Measurements from ENCODE around the gene ZDHHC22.

ZDHHC22 gene

DNA sequence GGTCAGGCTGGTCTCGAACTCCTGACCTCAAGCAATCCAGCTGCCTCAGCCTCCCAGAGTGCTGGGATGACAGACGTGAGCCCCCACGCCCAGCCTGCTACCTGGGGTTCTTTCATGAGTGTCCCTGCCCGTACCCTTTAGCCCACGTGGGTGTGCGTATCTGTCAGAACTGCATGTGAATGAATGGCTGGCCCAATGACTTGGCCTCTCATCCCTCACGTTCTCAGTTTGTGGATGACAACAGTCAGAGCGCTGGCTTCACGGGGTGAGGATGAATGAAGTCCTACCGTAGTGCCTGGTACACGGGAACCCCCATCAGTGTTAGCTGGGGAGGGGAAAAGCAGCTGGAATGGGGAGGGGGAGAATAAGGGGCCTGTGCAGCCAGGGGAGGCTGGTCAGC lies 16.1 kb upstream of the ZDHHC22 start:
- no peak for DNase-seq (ENCODE audit: low read depth in 2 of 2)

DNA sequence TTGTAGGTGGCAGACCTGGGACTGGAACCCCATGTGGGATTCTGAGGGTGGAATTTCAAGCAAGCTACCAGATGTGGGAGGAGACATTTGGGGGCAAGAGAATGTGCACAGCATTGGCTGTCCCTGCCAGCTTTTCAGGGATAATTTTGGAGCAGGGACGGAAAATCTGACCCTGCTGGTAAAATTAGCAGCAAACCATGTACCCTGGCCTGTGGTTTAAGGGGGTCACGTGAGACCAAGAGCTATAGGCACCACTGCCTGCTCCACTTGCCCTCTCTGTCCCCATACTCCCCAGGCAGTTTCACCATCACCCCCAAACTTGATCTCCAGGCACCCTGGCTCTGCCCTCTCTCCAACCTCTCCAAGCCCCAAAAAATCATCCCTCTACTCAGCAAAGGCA lies 13.5 kb upstream of the ZDHHC22 start:
- no peak for DNase-seq (ENCODE audit: low read depth in 2 of 2)

DNA sequence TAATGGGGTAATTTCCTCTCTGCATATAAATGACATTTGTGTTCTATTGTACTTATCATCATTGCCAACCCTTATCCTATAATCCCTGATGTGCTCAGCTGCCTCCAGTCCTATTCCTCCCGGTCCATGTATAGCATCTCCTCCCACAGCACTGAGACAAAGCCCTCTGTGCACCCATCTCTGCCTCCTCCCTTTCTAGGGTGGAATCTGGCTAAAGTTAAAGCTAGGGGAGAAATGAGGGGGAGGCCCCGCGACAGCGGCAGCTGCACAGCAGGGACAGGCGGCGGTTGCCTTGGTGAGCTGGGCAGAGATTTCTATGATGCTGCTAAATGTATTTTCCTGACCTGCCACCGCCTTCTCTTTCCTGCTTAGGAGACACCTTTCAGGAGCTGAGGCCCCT lies 12.8 kb upstream of the ZDHHC22 start:
- no peak for DNase-seq (ENCODE audit: low read depth in 2 of 2)

DNA sequence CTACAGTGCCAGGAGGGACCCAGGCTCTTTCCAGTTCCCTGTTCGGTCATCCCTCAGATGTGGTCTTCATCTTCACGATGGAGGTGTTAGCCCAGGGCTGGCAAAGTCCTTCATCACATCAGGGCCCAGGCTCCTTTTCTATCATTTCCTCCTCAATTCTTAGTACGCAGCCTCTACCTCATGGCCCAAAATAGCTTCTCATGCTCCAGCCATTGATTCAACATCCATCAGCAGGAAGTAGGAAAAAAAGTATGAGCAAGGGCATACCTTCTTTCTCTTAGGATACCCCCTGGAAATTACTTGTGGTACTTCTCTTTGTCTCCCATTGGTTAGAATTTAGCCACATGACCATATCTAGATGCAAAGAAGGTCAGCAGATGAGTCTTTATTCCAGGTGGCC lies 12.2 kb upstream of the ZDHHC22 start:
- DNase-seq (ENCODE audit: low read depth in 2 of 2) = no peak

- no peak for DNase-seq (ENCODE audit: low read depth in 2 of 2)
Observed at GRCh38 chr14:77151918-77152588, 10.5 kb upstream of the ZDHHC22 start.

- no peak for DNase-seq (ENCODE audit: low read depth in 2 of 2)
Observed at GRCh38 chr14:77151245-77151644, 9.7 kb upstream of the ZDHHC22 start.

GRCh38 chr14:77148510-77149231 lies 7.1 kb upstream of the ZDHHC22 start:
- no peak for DNase-seq (ENCODE audit: low read depth in 2 of 2)

DNA sequence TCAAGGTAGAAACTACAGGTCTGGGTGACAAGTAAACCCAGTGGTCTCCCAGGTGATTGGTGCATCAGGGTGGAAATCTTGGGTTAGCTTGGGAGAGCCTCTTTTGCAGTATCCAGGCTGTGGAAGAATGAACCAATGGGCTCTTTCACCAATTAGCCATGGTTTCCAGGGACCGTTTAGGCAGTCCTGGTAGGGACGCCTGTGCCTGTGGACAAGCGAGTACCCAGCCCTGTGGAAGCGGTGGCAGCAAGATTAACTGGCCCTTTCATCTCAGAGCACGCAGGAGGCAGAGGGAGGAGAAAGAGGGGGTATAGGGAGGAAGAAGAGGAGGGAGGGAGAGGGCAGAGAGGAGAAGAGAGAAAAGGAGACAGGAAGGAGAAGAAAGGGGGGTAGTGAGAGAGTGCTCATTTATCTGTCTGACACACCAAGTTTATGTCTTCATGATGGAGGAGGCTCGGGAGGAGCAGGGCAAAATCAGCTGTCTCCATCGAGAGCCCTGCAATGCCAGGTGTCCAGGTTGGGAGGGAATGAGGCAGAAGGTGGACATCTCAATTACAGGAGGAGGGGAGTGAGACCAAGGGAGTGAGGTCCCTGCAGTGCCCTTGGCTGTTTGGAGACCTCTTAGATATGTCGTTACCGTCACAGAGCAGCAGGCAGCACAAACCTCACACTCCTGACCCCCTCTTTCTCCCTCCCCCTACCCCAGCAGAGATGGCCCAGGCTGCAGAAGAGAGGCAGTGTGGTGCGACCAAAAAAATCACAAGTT lies 4.6 kb upstream of the ZDHHC22 start:
- no peak for DNase-seq (ENCODE audit: low read depth in 2 of 2)

- DNase-seq (ENCODE audit: low read depth in 2 of 2) = no peak
Observed at GRCh38 chr14:77144412-77145115, 3.0 kb upstream of the ZDHHC22 start.

GRCh38 chr14:77143071-77143470 lies 1.5 kb upstream of the ZDHHC22 start:
- DNase-seq (ENCODE audit: low read depth in 2 of 2) = no peak

DNA sequence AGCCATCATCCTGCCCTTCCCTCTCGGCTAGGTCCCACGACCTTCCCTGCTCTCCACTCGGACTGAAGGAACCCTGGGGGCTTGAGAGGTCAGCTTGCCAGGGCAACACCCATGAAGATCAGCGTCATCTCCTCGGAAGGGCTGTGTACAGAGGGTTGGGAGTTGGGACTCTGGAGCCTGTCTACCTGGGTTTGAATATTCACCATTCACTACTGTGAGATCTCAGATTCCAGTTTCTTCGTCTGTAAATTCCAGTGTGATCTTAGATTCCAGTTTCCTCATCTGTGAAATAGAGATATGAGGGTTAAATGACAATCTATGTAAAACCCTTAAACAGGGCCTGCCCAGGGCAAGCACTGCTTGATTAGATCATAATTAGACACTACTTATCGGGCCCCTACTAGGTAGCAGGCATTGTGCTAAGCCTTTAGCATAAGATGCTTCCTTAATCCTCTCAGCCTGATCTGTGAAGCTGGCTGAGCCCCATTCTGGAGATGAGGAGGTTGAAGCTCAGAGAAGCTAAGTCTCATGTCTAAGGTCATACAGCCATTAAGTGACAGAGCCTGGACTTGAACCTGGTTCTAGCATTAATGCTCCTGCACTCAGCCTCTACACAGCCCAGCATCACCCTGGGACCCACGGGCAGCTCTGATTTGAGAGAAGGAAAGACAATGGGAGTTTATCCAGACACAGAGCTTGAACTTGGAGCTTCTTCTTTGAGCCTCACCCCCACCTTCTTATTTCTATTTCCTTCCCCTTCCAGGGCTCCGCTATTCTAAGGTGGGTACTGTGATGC lies 612 bp upstream of the ZDHHC22 start:
- no peak for DNase-seq (ENCODE audit: low read depth in 2 of 2)

- no peak for DNase-seq (ENCODE audit: low read depth in 2 of 2)
Observed at GRCh38 chr14:77140359-77141213, 1.0 kb downstream of the ZDHHC22 start.

GRCh38 chr14:77139540-77140358 lies 1.8 kb downstream of the ZDHHC22 start:
- no peak for DNase-seq (ENCODE audit: low read depth in 2 of 2)

GRCh38 chr14:77139022-77139421 lies 2.6 kb downstream of the ZDHHC22 start:
- DNase-seq (ENCODE audit: low read depth in 2 of 2) = no peak

DNA sequence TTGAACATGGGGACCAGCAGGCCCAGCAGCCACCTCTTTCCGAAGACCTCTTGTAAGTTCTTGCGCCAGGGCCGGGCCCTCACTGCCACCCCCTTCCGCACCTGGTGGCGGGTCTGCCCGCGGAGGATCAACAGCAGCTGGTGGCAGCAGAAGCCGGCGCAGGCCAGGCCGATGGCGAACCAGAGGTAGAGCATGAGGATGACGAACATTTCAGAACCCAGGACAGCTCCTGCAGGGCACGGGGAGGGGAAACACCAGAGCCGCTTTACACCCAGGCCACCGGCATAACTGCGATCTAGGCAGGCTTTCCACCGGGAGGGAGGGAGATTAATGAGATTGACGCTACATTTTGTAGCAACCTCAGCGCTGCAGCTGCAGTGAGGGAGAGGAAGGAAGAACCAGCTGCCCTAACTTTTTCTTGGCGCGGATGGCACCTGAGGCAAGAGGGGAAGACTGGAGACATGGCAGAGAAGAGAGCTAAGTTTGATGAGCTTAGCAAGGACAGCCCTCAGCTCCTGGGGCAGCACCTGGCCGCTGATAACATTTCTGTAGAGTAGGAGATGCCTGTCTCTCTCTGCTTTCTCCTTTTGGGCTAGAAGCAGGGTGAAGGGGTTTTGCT lies 7.8 kb downstream of the ZDHHC22 start:
- DNase-seq (ENCODE audit: low read depth in 2 of 2) = no peak

- no peak for DNase-seq (ENCODE audit: low read depth in 2 of 2)
Observed at GRCh38 chr14:77131871-77132486, 9.6 kb downstream of the ZDHHC22 start.

- DNase-seq (ENCODE audit: low read depth in 2 of 2) = no peak
Observed at GRCh38 chr14:77131206-77131605, 10.4 kb downstream of the ZDHHC22 start.

DNA sequence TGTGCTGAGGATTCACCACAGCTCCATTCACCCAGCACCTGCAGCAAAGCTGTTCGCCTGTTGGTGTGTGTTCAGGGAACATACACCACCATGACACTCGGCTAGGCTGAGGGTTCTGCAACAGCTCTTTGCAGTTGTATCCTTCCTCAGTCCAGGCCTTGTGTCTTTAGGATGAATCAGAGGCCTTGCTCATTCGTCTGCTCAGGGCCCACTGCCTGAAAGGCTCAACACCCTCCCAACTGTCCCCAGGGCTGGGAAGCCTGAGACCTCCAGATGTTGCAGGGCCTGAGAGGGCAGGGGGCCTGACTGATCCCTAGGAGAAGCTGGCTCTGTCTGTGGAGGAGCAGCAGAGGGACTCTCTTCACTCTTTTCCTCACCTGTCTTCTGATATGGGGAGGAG lies 11.2 kb downstream of the ZDHHC22 start:
- no peak for DNase-seq (ENCODE audit: low read depth in 2 of 2)

Data from stimulated activated CD8-positive, alpha-beta memory T cell treated with anti-CD3 and anti-CD28 coated beads, Interleukin-7, amount 100 ng/mL, for 1 hour (primary cell).